ENCODE results near the gene NPY4R2.
"Not testable (repeated sequence)": the region's sequence is repeated elsewhere in the genome, so short reads cannot be mapped to it uniquely, and the experiment has no call there.

NPY4R2 gene

GRCh38 chr10:47937634-47938033 is 19.2 kb downstream of the NPY4R2 start:
- not testable (repeated sequence) for H3K27me3 ChIP-seq (ENCODE audit: control insufficient read depth in 1 of 2, insufficient read depth in 2 of 2, low read length in 2 of 2); H3K27ac ChIP-seq (ENCODE audit: low read depth, low read length); H3K9ac ChIP-seq (ENCODE audit: low read length); H3K4me3 ChIP-seq (ENCODE audit: low read depth in 1 of 2, low read length in 2 of 2); H3K4me1 ChIP-seq (ENCODE audit: insufficient read depth, low read length); H3K9me3 ChIP-seq (ENCODE audit: low read length); H3K36me3 ChIP-seq (ENCODE audit: insufficient read depth, low read length)

- H3K36me3 ChIP-seq (ENCODE audit: insufficient read depth, low read length); H3K9me3 ChIP-seq (ENCODE audit: low read length); H3K27me3 ChIP-seq (ENCODE audit: control insufficient read depth in 1 of 2, insufficient read depth in 2 of 2, low read length in 2 of 2); H3K4me3 ChIP-seq (ENCODE audit: low read depth in 1 of 2, low read length in 2 of 2); H3K27ac ChIP-seq (ENCODE audit: low read depth, low read length); H3K4me1 ChIP-seq (ENCODE audit: insufficient read depth, low read length); H3K9ac ChIP-seq (ENCODE audit: low read length): not testable (repeated sequence)
These were observed 22.4 kb downstream of the NPY4R2 start for GRCh38 chr10:47940821-47941220.

DNA sequence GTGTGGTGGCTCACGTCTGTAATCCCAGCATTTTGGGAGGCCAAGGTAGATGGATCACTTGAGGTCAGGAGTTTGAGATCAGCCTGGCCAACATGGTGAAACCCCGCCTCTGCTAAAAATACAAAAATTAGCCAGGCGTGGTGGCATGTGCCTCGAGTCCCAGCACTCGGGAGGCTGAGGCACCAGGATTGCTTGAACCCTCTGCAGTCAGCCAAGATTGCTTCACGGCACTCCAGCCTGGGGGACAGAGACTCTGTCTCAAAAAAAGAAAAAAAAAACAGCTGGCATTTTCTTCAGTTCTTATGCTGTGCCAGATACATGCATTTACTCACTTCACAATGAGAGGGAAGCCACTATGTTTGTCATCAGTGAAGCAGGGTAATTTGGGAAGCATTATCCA is 22.9 kb downstream of the NPY4R2 start:
- not testable (repeated sequence) for H3K4me1 ChIP-seq (ENCODE audit: insufficient read depth, low read length); H3K9ac ChIP-seq (ENCODE audit: low read length); H3K27ac ChIP-seq (ENCODE audit: low read depth, low read length); H3K4me3 ChIP-seq (ENCODE audit: low read depth in 1 of 2, low read length in 2 of 2); H3K27me3 ChIP-seq (ENCODE audit: control insufficient read depth in 1 of 2, insufficient read depth in 2 of 2, low read length in 2 of 2); H3K36me3 ChIP-seq (ENCODE audit: insufficient read depth, low read length); H3K9me3 ChIP-seq (ENCODE audit: low read length)

DNA sequence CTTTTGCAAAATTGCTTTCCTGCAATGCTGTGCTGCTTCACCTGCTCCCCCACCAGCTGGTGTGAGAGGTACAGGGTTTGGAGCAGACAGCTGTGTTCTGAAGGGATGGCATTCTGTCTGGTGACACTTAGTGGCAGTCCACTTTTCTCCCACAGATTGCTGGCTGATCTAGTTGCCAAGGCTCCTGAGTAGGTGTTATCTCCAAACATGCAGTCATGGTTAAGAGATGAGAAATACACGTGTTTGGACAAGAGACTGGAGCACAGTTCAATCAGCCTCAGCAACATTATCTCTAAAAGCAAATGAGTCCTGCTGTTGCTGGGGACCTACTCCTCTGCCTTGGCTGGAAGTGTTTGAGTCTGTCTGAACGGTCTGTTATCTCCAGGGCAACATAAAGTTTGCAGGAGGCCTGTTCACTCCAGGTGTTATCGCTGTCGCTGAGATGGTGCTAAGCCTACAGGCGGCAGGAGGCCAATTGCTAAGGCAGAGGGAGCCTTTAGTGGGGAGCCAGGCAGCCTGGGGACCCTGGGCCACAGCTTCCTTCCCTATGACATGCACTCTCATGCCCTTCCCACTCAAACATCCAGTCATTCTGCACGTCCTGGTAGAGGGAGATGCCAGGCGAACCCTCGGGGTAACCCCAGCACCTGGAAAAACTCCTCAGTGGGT is 24.0 kb downstream of the NPY4R2 start:
- not testable (repeated sequence) for H3K4me3 ChIP-seq (ENCODE audit: low read depth in 1 of 2, low read length in 2 of 2); H3K9ac ChIP-seq (ENCODE audit: low read length); H3K4me1 ChIP-seq (ENCODE audit: insufficient read depth, low read length); H3K36me3 ChIP-seq (ENCODE audit: insufficient read depth, low read length); H3K9me3 ChIP-seq (ENCODE audit: low read length); H3K27me3 ChIP-seq (ENCODE audit: control insufficient read depth in 1 of 2, insufficient read depth in 2 of 2, low read length in 2 of 2)
- H3K27ac ChIP-seq (ENCODE audit: low read depth, low read length) = peak overlapping the region; percentile 42

- not testable (repeated sequence) for H3K9ac ChIP-seq (ENCODE audit: low read length); H3K4me1 ChIP-seq (ENCODE audit: insufficient read depth, low read length); H3K27ac ChIP-seq (ENCODE audit: low read depth, low read length); H3K4me3 ChIP-seq (ENCODE audit: low read depth in 1 of 2, low read length in 2 of 2); H3K9me3 ChIP-seq (ENCODE audit: low read length); H3K27me3 ChIP-seq (ENCODE audit: control insufficient read depth in 1 of 2, insufficient read depth in 2 of 2, low read length in 2 of 2); H3K36me3 ChIP-seq (ENCODE audit: insufficient read depth, low read length)
These were observed 24.9 kb downstream of the NPY4R2 start for GRCh38 chr10:47943328-47943727.

DNA sequence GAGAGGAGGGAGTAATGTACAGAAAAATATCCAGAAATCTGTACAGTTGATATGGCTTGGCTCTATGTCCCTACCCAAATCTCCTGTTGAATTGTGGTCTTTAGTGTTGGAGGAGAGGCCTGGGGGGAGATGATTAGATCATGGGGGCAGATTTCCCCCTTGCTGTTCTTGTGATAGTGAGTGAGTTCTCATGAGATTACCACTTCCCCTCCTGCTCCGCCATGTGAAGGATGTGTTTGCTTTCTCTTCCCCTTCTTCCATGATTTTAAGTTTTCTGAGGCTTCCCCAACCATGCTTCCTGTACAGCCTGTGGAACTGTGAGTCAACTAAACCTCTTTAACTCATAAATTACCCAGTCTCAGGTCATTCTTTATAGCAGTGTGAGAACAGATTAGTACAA is 29.0 kb downstream of the NPY4R2 start:
- H3K9me3 ChIP-seq (ENCODE audit: low read length); H3K36me3 ChIP-seq (ENCODE audit: insufficient read depth, low read length): not testable (repeated sequence)

GRCh38 chr10:47957158-47957557 is 38.7 kb downstream of the NPY4R2 start:
- not testable (repeated sequence) for H3K4me3 ChIP-seq (ENCODE audit: low read depth in 1 of 2, low read length in 2 of 2); H3K9me3 ChIP-seq (ENCODE audit: low read length); H3K27ac ChIP-seq (ENCODE audit: low read depth, low read length); H3K27me3 ChIP-seq (ENCODE audit: control insufficient read depth in 1 of 2, insufficient read depth in 2 of 2, low read length in 2 of 2); H3K4me1 ChIP-seq (ENCODE audit: insufficient read depth, low read length); H3K36me3 ChIP-seq (ENCODE audit: insufficient read depth, low read length); H3K9ac ChIP-seq (ENCODE audit: low read length)

More for the DNA sequence above, 29.0 kb downstream of the NPY4R2 start:
- not testable (repeated sequence) for H3K9ac ChIP-seq (ENCODE audit: low read length); H3K4me1 ChIP-seq (ENCODE audit: insufficient read depth, low read length); H3K27me3 ChIP-seq (ENCODE audit: control insufficient read depth in 1 of 2, insufficient read depth in 2 of 2, low read length in 2 of 2); H3K27ac ChIP-seq (ENCODE audit: low read depth, low read length); H3K4me3 ChIP-seq (ENCODE audit: low read depth in 1 of 2, low read length in 2 of 2)

DNA sequence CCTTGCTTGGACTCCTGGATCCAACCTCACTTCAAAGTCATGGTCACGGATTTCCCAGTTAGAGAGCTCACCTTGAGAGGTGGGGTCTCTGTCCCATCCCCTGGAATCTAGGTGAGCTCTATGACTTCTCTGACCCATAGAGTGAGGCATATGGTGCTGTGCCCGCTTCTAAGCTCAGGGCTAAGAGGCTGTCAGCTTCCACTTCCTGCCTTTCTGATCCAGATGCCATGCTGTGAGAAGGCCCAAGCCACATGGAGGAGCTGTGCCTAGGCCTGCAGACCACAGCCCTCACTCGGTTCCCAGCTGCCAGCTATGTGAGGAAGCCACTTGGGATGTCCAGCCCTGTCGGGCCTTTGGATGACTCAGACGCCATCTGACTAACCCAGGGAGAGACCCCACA is 41.2 kb downstream of the NPY4R2 start:
- not testable (repeated sequence) for H3K4me1 ChIP-seq (ENCODE audit: insufficient read depth, low read length); H3K4me3 ChIP-seq (ENCODE audit: low read depth in 1 of 2, low read length in 2 of 2); H3K36me3 ChIP-seq (ENCODE audit: insufficient read depth, low read length); H3K27ac ChIP-seq (ENCODE audit: low read depth, low read length); H3K9me3 ChIP-seq (ENCODE audit: low read length); H3K9ac ChIP-seq (ENCODE audit: low read length); H3K27me3 ChIP-seq (ENCODE audit: control insufficient read depth in 1 of 2, insufficient read depth in 2 of 2, low read length in 2 of 2)

DNA sequence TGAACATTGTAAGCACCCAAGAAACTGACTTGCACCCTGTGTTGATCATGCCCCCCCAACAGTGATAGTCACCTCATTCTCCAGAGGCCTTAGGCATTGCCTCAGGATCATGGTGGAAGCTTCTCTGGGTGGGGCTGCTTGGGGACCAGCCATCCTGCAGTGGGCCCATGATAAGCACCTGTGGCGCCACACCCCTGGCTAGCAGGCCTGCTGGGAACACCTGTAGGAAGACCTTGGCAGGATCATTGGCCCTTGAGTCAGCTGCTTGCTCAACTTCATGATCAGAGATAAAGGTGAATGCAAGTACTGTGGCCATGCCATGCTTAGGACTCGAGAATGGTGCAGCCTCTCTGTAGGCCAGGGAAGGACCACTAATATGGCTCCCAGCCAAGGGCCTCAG is 42.2 kb downstream of the NPY4R2 start:
- H3K27me3 ChIP-seq (ENCODE audit: control insufficient read depth in 1 of 2, insufficient read depth in 2 of 2, low read length in 2 of 2); H3K9ac ChIP-seq (ENCODE audit: low read length); H3K4me3 ChIP-seq (ENCODE audit: low read depth in 1 of 2, low read length in 2 of 2); H3K4me1 ChIP-seq (ENCODE audit: insufficient read depth, low read length); H3K27ac ChIP-seq (ENCODE audit: low read depth, low read length); H3K36me3 ChIP-seq (ENCODE audit: insufficient read depth, low read length); H3K9me3 ChIP-seq (ENCODE audit: low read length): not testable (repeated sequence)

DNA sequence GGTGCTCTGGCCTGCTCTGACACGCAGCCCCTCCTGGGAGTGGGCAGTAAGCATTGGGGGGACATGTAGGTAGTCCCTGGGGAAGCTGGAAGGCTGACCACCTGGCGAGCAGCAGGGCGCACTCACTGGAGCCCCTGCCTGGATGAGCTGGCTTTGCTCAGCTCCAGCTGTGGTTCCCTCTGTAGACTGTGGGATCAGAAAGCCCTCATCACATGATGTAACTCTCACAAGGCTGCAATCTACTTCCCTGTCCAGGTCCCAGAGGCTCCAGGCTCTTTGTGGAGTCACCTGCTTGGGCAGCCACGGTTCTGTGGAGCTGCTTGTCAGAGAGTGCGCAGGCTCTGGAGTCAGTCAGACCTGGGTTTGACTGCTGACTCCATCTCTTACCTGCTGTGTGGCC is 44.3 kb downstream of the NPY4R2 start:
- not testable (repeated sequence) for H3K4me3 ChIP-seq (ENCODE audit: low read depth in 1 of 2, low read length in 2 of 2); H3K9ac ChIP-seq (ENCODE audit: low read length); H3K4me1 ChIP-seq (ENCODE audit: insufficient read depth, low read length); H3K9me3 ChIP-seq (ENCODE audit: low read length); H3K27me3 ChIP-seq (ENCODE audit: control insufficient read depth in 1 of 2, insufficient read depth in 2 of 2, low read length in 2 of 2); H3K27ac ChIP-seq (ENCODE audit: low read depth, low read length); H3K36me3 ChIP-seq (ENCODE audit: insufficient read depth, low read length)

DNA sequence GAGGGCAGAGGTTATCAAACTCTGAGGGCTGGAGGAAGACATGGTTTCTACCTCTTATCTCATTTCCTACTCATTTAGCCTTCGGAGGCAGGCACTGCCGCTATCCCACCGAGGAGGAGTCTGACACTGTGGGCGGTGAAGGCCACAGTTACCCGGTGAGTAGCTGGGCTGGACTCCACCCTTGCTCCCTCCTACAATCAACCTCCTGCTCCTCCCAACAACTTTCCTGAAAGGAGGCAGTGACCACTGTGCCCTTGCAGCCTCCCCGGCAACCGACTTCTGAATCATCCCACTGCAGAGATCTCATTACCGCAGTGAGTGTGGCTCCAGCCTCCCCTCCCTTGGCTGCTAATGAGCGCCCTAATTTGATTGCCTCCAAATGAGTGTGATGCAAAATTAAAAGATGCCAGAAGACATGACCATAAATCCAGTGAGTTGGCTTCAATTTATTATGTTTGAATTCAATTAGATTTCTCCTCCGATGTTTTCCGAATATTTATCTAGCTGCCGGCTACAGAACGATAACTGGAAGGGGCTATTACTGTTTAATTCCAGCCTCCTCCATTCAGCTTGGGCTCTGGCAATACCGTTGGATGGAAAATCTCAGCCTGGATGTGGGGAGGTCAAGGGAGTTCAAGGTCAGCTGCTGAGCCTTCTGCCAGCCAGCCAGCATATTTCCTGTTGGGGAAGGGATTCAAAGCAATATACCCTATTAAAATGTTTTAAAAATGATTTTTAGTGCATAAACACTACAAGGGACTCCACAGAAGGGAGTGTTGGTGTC is 46.0 kb downstream of the NPY4R2 start:
- H3K9me3 ChIP-seq (ENCODE audit: low read length); H3K27me3 ChIP-seq (ENCODE audit: control insufficient read depth in 1 of 2, insufficient read depth in 2 of 2, low read length in 2 of 2); H3K27ac ChIP-seq (ENCODE audit: low read depth, low read length); H3K4me1 ChIP-seq (ENCODE audit: insufficient read depth, low read length); H3K36me3 ChIP-seq (ENCODE audit: insufficient read depth, low read length); H3K9ac ChIP-seq (ENCODE audit: low read length); H3K4me3 ChIP-seq (ENCODE audit: low read depth in 1 of 2, low read length in 2 of 2): not testable (repeated sequence)

DNA sequence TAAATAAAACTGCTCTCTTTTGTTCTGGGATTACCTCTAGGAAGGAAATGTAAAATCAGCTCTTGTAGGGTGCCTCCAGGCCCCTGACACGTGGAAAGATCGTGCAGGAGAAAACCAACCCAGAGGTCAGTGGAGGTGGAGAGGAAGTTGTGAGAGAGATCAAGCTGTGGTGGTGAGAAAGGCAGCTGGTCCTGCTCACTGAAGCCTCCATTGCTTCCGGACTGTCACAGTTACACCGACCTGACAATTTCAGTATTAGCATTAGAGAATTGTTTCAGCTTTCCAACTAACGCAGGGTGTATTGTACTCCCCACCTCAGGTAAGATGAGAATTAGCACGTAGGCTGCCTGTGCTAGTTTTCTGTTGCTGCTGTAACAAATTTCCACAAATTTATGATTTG is 50.5 kb downstream of the NPY4R2 start:
- H3K4me1 ChIP-seq (ENCODE audit: insufficient read depth, low read length); H3K4me3 ChIP-seq (ENCODE audit: low read depth in 1 of 2, low read length in 2 of 2); H3K27me3 ChIP-seq (ENCODE audit: control insufficient read depth in 1 of 2, insufficient read depth in 2 of 2, low read length in 2 of 2); H3K27ac ChIP-seq (ENCODE audit: low read depth, low read length); H3K36me3 ChIP-seq (ENCODE audit: insufficient read depth, low read length); H3K9ac ChIP-seq (ENCODE audit: low read length); H3K9me3 ChIP-seq (ENCODE audit: low read length): not testable (repeated sequence)

Measured in muscle layer of colon (tissue), 2 donors.